H1 (cell line): Measurements from ENCODE around the gene ABHD6. TPM values are rescaled to one million over a fixed set of nuclear protein-coding genes. Genes with fewer than 3 reads are reported as not detected.

ENCODE experiments used
- CHD7 ChIP-seq: fragments of 300-600 bp; sonication (generic); IDR thresholded peaks from 2 replicates; pipeline ENCODE4 v1.7.1; 2012; ENCODE audit warnings: low read length, moderate library complexity, mild to moderate bottlenecking, inconsistent platforms; ENCODE audit not compliant: insufficient replicate concordance
- polyA plus RNA-seq, 7 experiments: library from polyadenylated mRNA; depleted of rRNA in 3 of 7; stranded (reverse) in 5 of 7; unstranded in 2 of 7; fragments of >200 nt in 5 of 7; fragments of 200-250 nt in 2 of 7; gene quantifications; 1 replicate in 5 of 7; 2 replicates in 1 of 7; 4 replicates in 1 of 7; pipeline versions ENCODE4 v1.2.1 to v1.2.3, GENCODE V29; 2011 to 2013; ENCODE audit warnings: missing spikeins in 2 of 7, mixed read lengths in 2 of 7
- total RNA-seq: library from RNA; stranded (reverse); fragmentation: NEBNext Ultra II Directional; extraction: Animal tissue kit (Norgen Biotek cat#: 25700); gene quantifications from 2 replicates; pipeline ENCODE4 v1.2.1, GENCODE V29; 2021

The ABHD6 gene
- total and polyA plus RNA-seq, 2 of the 8 experiments (the other 6 are each of a cell fraction or from before 2014, with no cell fraction given): 5.9 to 6.6 TPM

GRCh38 chr3:58191361-58191991, 46.1 kb upstream of the ABHD6 start (continued):
- TF ChIP-seq CHD7: no peak
